ENCODE results near the gene RABGAP1. TPM values are rescaled to one million over a fixed set of nuclear protein-coding genes. Genes with fewer than 3 reads are reported as not detected.

Gene RABGAP1
- total RNA-seq, 1 donor from 2014 or later, result 60.2 TPM

GRCh38 chr9:123091459-123091858 lies 150.6 kb downstream of the RABGAP1 start:
- H3K9me3 ChIP-seq, result no peaks in the 10 kb centered on the region
- H3K27ac ChIP-seq, result no peak overlapping the region
- no peak for TF ChIP-seq POLR2A (IDR thresholded peaks at IDR 0.05)
- TF ChIP-seq POLR2AphosphoS5 (IDR thresholded peaks at IDR 0.05; ENCODE audit: insufficient read depth in 1 of 2, low read depth in 1 of 2), result no peak
- TF ChIP-seq CTCF (IDR thresholded peaks at IDR 0.05), result no peak
- no peaks in the 10 kb centered on the region for H3K4me1 ChIP-seq
- DNase-seq (ENCODE audit: extremely low spot score in 2 of 2), result no peak
- intact Hi-C loops (cut with DNase I), result no loop called here
- peaks cover 0 to 33% of the 10 kb centered on the region in 2 donors for H3K36me3 ChIP-seq
- no peak overlapping the region for H3K4me3 ChIP-seq
- no peaks in the 10 kb centered on the region for H3K27me3 ChIP-seq

- DNase-seq (ENCODE audit: extremely low spot score in 2 of 2), result no peak
- TF ChIP-seq POLR2A (IDR thresholded peaks at IDR 0.05) (no peak), CTCF (IDR thresholded peaks at IDR 0.05) (no peak), POLR2AphosphoS5 (IDR thresholded peaks at IDR 0.05; ENCODE audit: insufficient read depth in 1 of 2, low read depth in 1 of 2) (no peak)
- Histone ChIP-seq H3K9me3 (no peaks in the 10 kb centered on the region), H3K27ac (no peak overlapping the region), H3K27me3 (no peaks in the 10 kb centered on the region), H3K36me3 (peaks cover 0 to 48% of the 10 kb centered on the region in 2 donors), H3K4me1 (no peaks in the 10 kb centered on the region), H3K4me3 (no peak overlapping the region)
- intact Hi-C loops (cut with DNase I), result no loop called here
Measured at GRCh38 chr9:123093141-123093540, 152.3 kb downstream of the RABGAP1 start.

- intact Hi-C loops (cut with DNase I), result no loop called here
- no peaks in the 10 kb centered on the region for H3K9me3 ChIP-seq
- peaks cover 0 to 55% of the 10 kb centered on the region in 2 donors for H3K36me3 ChIP-seq
- no peak overlapping the region for H3K27ac ChIP-seq
- DNase-seq (ENCODE audit: extremely low spot score in 2 of 2), result no peak
- no peaks in the 10 kb centered on the region for H3K4me1 ChIP-seq
- no peak for TF ChIP-seq POLR2AphosphoS5 (IDR thresholded peaks at IDR 0.05; ENCODE audit: insufficient read depth in 1 of 2, low read depth in 1 of 2)
- no peak for TF ChIP-seq CTCF (IDR thresholded peaks at IDR 0.05)
- TF ChIP-seq POLR2A (IDR thresholded peaks at IDR 0.05), result no peak
- no peak overlapping the region for H3K4me3 ChIP-seq
- no peaks in the 10 kb centered on the region for H3K27me3 ChIP-seq
Measured at GRCh38 chr9:123096987-123097386, 156.2 kb downstream of the RABGAP1 start.

GRCh38 chr9:123097430-123098095 lies 156.7 kb downstream of the RABGAP1 start:
- DNase-seq (ENCODE audit: extremely low spot score in 2 of 2), result no peak
- TF ChIP-seq POLR2AphosphoS5 (IDR thresholded peaks at IDR 0.05; ENCODE audit: insufficient read depth in 1 of 2, low read depth in 1 of 2), result no peak
- TF ChIP-seq CTCF (IDR thresholded peaks at IDR 0.05), result no peak
- TF ChIP-seq POLR2A (IDR thresholded peaks at IDR 0.05), result no peak
- Histone ChIP-seq H3K36me3 (peaks cover 0 to 57% of the 10 kb centered on the region in 2 donors), H3K27ac (no peak overlapping the region), H3K4me1 (no peaks in the 10 kb centered on the region), H3K4me3 (no peak overlapping the region), H3K27me3 (no peaks in the 10 kb centered on the region), H3K9me3 (no peaks in the 10 kb centered on the region)
- intact Hi-C loops (cut with DNase I), result no loop called here

GRCh38 chr9:123098096-123098459 lies 157.3 kb downstream of the RABGAP1 start:
- no peaks in the 10 kb centered on the region for H3K4me1 ChIP-seq
- no peak overlapping the region for H3K27ac ChIP-seq
- DNase-seq (ENCODE audit: extremely low spot score in 2 of 2), result no peak
- H3K36me3 ChIP-seq, result peaks cover 0 to 57% of the 10 kb centered on the region in 2 donors
- no peak for TF ChIP-seq POLR2A (IDR thresholded peaks at IDR 0.05)
- no peak for TF ChIP-seq CTCF (IDR thresholded peaks at IDR 0.05)
- no peak for TF ChIP-seq POLR2AphosphoS5 (IDR thresholded peaks at IDR 0.05; ENCODE audit: insufficient read depth in 1 of 2, low read depth in 1 of 2)
- H3K9me3 ChIP-seq, result no peaks in the 10 kb centered on the region
- no peaks in the 10 kb centered on the region for H3K27me3 ChIP-seq
- intact Hi-C loops (cut with DNase I), result no loop called here
- H3K4me3 ChIP-seq, result no peak overlapping the region

Data from vagina (tissue), 2 donors.